ENCODE data around the gene GAN.
"Not testable (repeated sequence)": the region's sequence is repeated elsewhere in the genome, so short reads cannot be mapped to it uniquely, and the experiment has no call there.

GAN gene

DNA sequence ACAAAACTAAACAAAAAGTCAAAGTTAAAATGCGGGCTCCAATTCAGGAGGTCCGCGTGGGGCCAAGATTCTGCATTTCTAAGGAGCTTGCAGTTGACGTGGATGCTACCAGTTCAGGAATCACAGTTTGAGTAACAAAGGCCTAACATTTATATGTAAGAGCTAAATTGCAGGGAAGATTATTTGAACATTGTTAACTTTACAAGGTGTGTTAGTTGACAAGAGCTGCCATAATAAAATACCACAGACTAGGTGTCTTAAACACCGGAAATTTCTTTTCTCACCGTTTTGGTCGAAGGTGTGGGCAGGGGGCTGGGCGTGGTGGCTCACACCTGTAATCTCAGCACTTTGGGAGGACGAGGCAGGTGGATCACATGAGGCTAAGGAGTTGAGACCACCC is 105.0 kb downstream of the GAN start:
- in situ Hi-C loops (cut with HindIII; ENCODE audit: low sequenced_read_pairs), result no loop called here

GRCh38 chr16:81421126-81421525 is 106.4 kb downstream of the GAN start:
- in situ Hi-C loops (cut with HindIII; ENCODE audit: low sequenced_read_pairs), result no loop called here

- in situ Hi-C loops (cut with HindIII; ENCODE audit: low sequenced_read_pairs), result no loop called here
Observed at GRCh38 chr16:81421536-81421935, 106.8 kb downstream of the GAN start.

DNA sequence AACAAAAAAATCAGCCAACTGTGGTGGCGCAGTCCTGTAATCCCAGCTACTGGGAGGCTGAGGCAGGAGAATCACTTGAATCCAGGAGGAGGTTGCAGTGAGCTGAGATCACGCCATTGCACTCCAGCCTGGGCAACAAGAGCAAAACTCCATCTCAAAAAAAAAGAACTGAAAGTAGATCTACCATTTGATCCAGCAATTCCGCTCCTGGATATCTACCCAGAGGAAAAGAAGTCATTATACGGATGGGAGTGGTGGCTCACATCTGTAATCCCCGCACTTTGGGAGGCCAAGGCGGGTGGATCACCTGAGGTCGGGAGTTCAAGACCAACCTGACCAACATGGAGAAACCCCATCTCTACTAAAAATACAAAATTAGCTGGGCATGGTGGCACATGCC is 107.4 kb downstream of the GAN start:
- in situ Hi-C loops (cut with HindIII; ENCODE audit: low sequenced_read_pairs), result not testable (repeated sequence)

GRCh38 chr16:81424771-81425170 is 110.0 kb downstream of the GAN start:
- in situ Hi-C loops (cut with HindIII; ENCODE audit: low sequenced_read_pairs), result no loop called here

- in situ Hi-C loops (cut with HindIII; ENCODE audit: low sequenced_read_pairs), result no loop called here
Observed at GRCh38 chr16:81427219-81427618, 112.5 kb downstream of the GAN start.

GRCh38 chr16:81429045-81429521 is 114.3 kb downstream of the GAN start:
- in situ Hi-C loops (cut with HindIII; ENCODE audit: low sequenced_read_pairs), result no loop called here

DNA sequence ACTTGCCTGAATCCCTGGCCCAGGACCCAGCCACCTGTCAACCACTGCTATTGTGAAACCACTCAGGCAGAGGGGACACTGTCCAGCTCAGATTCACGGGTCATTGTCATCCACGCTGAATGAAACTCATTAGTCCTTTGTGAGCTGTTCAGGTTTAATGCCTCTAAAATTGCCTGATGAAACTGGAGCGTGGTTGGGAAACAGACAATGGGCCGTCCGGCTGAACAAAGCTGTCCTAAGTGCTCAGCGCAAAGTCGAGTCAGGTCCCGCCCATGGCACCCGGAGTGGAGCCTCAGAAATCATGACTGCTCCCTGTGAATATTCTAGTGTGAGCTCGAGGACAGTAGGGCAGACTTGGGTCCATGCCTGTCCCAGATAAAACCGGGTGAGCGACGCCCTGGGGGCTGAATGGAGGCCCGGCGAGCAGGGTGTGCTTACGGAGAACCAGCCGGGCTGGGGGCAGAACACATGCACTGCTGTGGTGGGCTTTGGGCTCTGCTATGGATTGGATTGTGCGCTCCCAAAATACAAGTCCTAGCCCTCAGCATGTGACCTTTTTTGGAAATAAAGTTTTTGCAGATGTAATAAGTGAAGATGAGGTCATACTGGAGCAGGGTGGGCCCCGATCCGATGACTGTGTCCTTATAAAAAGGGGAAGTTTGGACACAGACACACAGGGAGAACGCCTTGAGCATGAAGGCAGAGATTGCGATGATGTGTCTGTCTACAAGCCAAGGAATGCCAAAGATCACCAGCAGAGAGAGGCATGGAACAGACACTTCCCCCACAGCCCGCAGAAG is 117.0 kb downstream of the GAN start:
- in situ Hi-C loops (cut with HindIII; ENCODE audit: low sequenced_read_pairs), result no loop called here

DNA sequence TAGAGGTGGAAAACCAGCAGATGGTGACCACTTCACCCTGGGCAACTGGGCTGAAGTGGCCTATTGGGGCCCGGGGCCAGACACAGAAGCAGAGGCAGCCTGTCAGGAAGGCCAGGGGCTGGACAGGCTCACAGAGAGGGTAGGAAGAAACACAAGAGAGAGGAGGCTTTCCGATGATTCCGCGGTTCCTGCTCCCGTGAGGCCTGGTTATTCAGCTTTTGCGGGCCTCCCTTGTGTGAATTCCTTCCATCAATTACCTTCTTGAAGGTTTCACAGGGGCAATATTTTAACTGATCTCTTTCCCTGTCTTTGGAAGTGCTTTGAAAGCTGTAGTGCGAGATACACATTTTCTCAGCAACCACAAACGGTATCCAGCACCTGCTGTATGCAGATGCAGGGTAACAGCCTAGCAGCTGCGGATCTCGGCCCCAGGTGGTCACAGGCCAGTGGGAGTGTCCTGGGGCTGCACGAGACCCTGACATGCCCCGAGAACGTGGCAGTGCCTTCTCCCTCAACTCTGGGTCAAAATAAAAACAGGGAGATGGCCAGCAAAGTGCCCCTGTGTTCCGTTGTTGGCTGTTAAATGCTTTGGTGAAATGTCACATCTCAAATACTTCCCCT is 118.3 kb downstream of the GAN start:
- in situ Hi-C loops (cut with HindIII; ENCODE audit: low sequenced_read_pairs), result no loop called here

GRCh38 chr16:81435103-81435502 is 120.3 kb downstream of the GAN start:
- in situ Hi-C loops (cut with HindIII; ENCODE audit: low sequenced_read_pairs), result no loop called here

DNA sequence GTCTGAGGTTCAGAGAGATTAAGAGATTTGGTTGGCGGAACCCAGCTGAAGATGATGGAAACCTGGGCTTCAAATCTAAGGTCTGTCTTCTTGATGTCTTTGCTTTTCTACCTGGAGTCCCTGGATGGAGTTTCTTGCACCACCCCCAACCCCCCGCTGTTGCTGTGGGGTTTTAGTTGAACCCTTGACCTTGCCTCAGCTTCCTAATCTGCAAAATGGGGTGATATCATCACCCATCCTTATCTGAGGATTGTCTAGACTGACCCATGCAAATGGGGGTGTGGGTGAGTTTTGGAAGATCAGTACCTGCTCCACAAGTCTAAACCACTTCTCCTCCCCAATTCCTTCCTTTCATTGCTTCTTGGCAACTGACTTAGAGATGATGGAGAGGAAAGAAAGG is 120.8 kb downstream of the GAN start:
- in situ Hi-C loops (cut with HindIII; ENCODE audit: low sequenced_read_pairs), result no loop called here

DNA sequence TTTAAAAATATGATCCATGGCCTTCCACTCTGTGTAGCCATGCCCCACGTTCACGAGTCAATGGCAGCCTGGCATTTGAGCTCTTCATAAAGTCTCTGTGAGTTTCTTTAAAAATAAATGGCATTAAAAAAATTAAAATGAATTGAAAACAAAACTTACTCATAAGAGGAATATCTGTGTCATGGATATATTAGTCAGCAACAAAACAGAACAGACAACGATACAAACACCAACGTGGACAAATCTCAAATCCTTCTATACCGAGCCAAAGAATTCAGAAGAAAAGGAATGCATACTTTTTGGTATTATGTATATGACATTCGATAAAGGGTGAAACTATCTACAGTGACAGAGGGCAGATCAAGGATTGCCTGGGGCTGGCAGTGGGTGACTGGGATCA is 121.6 kb downstream of the GAN start:
- in situ Hi-C loops (cut with HindIII; ENCODE audit: low sequenced_read_pairs), result no loop called here

DNA sequence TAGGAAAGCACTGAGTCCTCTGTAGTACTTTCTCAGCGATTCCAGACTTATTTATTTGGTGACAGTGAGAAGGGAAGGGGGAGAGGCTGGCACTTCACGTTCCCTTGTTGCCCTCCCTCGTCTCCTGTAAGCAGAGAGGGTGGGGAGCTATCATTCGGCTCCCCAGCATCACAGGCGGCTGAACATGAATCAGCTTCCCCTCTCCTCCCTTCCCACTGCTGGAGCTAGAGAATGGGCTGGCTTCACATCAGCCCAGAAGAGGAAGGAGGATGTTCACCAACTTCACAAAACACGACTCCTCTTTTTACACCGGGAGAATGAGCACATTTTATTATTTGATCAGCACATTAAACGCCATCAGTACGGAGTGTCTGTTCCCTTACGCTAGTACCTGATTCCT is 123.1 kb downstream of the GAN start:
- in situ Hi-C loops (cut with HindIII; ENCODE audit: low sequenced_read_pairs), result no loop called here

Measured in endothelial cell of hepatic sinusoid (primary cell).